CD14-positive monocyte (primary cell): ENCODE results near the gene ITGB1BP1. TPM values are rescaled to one million over a fixed set of nuclear protein-coding genes. Genes with fewer than 3 reads are reported as not detected.

Experiments used
- DNase-seq, 3 donors: peaks; one replicate each; pipeline ENCODE4 v3.0.0-alpha.2; 2011 to 2022
- H2AFZ ChIP-seq: 2 replicates; pipeline ENCODE4 v1.6.0; 2012; ENCODE audit warnings: mild to moderate bottlenecking, low read depth, low read length, inconsistent platforms; ENCODE audit not compliant: insufficient read depth, poor library complexity, severe bottlenecking
- H3K27ac ChIP-seq, 2 donors: 1 replicate in 1 of 2; 2 replicates in 1 of 2; pipeline ENCODE4 v1.5.1; 2012 to 2013; ENCODE audit warnings: low read length in 2 of 2, control low read depth in 1 of 2, inconsistent platforms in 1 of 2, low read depth in 1 of 2, mild to moderate bottlenecking in 1 of 2
- H3K27me3 ChIP-seq, 2 donors: one replicate each; pipeline versions ENCODE4 v1.6.0 to v1.6.1; 2011 to 2013; ENCODE audit warnings: low read length in 2 of 2; ENCODE audit not compliant: control insufficient read depth in 2 of 2, insufficient read depth in 2 of 2
- H3K36me3 ChIP-seq, 2 donors: replicated peaks in 1 of 2; 1 replicate in 1 of 2; 2 replicates in 1 of 2; pipeline versions ENCODE4 v1.5.1 to v1.6.1; 2012 to 2013; ENCODE audit warnings: low read length in 2 of 2, control low read depth in 1 of 2, inconsistent platforms in 1 of 2, mild to moderate bottlenecking in 1 of 2; ENCODE audit not compliant: insufficient read depth in 2 of 2, control insufficient read depth in 1 of 2
- H3K4me1 ChIP-seq, 2 donors: 1 replicate in 1 of 2; 2 replicates in 1 of 2; pipeline versions ENCODE4 v1.5.1 to v1.6.1; 2012 to 2013; ENCODE audit warnings: low read length in 2 of 2, control low read depth in 1 of 2, inconsistent platforms in 1 of 2, mild to moderate bottlenecking in 1 of 2, moderate library complexity in 1 of 2; ENCODE audit not compliant: insufficient read depth in 2 of 2, control insufficient read depth in 1 of 2
- H3K4me2 ChIP-seq: replicated peaks from 2 replicates; pipeline ENCODE3; 2012; ENCODE audit warnings: low read length, moderate library complexity, mild to moderate bottlenecking; ENCODE audit not compliant: poor library complexity, severe bottlenecking; ENCODE audit errors: extremely low read depth
- H3K4me3 ChIP-seq, 3 experiments: fragments of 200-600 bp in 1 of 3; sonication (generic) in 1 of 3; replicated peaks in 1 of 3; 1 replicate in 2 of 3; 2 replicates in 1 of 3; pipeline ENCODE4 v1.5.1; 2011 to 2013; ENCODE audit warnings: low read length in 3 of 3, mild to moderate bottlenecking in 3 of 3, control low read depth in 2 of 3, low read depth in 2 of 3, inconsistent platforms in 1 of 3, moderate library complexity in 1 of 3
- H3K79me2 ChIP-seq: 2 replicates; pipeline ENCODE4 v1.6.0; 2012; ENCODE audit warnings: mild to moderate bottlenecking, control low read depth, inconsistent platforms, low read length, moderate library complexity; ENCODE audit not compliant: insufficient read depth
- H3K9ac ChIP-seq: 2 replicates; pipeline ENCODE4 v1.6.0; 2017; ENCODE audit warnings: low read length, mild to moderate bottlenecking; ENCODE audit not compliant: insufficient read depth, poor library complexity, severe bottlenecking
- H3K9me3 ChIP-seq, 2 donors: replicated peaks in 1 of 2; 1 replicate in 1 of 2; 2 replicates in 1 of 2; pipeline versions ENCODE4 v1.5.1 to v1.6.1; 2012 to 2013; ENCODE audit warnings: low read length in 2 of 2, control low read depth in 1 of 2; ENCODE audit not compliant: control insufficient read depth in 1 of 2, insufficient read depth in 1 of 2
- H4K20me1 ChIP-seq: 2 replicates; pipeline ENCODE4 v1.6.0; 2012; ENCODE audit warnings: mild to moderate bottlenecking, low read length, control low read depth, moderate library complexity; ENCODE audit not compliant: insufficient read depth
- H3K27ac Mint-ChIP-seq, 7 donors: one replicate each; pipeline ENCODE4 v1.8.0; 2020; ENCODE audit warnings: mild to moderate bottlenecking in 7 of 7, mixed read lengths in 7 of 7, moderate library complexity in 6 of 7, inconsistent platforms in 2 of 7
- H3K27me3 Mint-ChIP-seq, 3 donors: one replicate each; pipeline ENCODE4 v1.8.0; 2021 to 2022; ENCODE audit warnings: low read depth in 3 of 3, mild to moderate bottlenecking in 3 of 3, mixed read lengths in 3 of 3, moderate library complexity in 3 of 3, inconsistent platforms in 1 of 3
- H3K36me3 Mint-ChIP-seq, 2 donors: one replicate each; pipeline ENCODE4 v1.8.0; 2020; ENCODE audit warnings: mixed read lengths in 2 of 2, inconsistent platforms in 1 of 2, mild to moderate bottlenecking in 1 of 2
- H3K4me1 Mint-ChIP-seq: one replicate; pipeline ENCODE4 v1.8.0; 2020; ENCODE audit warnings: mild to moderate bottlenecking, mixed read lengths
- H3K4me3 Mint-ChIP-seq, 2 donors: one replicate each; pipeline ENCODE4 v1.8.0; 2020; ENCODE audit warnings: mild to moderate bottlenecking in 2 of 2, mixed read lengths in 2 of 2, moderate library complexity in 1 of 2
- H3K9me3 Mint-ChIP-seq, 7 donors: one replicate each; pipeline ENCODE4 v1.8.0; 2020 to 2022; ENCODE audit warnings: mixed read lengths in 7 of 7, mild to moderate bottlenecking in 6 of 7, moderate library complexity in 6 of 7, inconsistent platforms in 2 of 7
- WGBS: methylation state at CpG from one replicate; pipeline ENCODE4 v1.1.5; 2013; ENCODE audit warnings: missing lambda C conversion rate; ENCODE audit not compliant: insufficient coverage; 5-methylcytosine and 5-hydroxymethylcytosine counted together
- intact Hi-C, 2 donors: fragments of 100-400 bp; cut with micrococcal nuclease; formaldehyde crosslinking; loops; one replicate each; pipeline versions ENCODE4 v1.15.0 to v1.15.1; 2023
- polyA plus RNA-seq, 3 donors: library from polyadenylated mRNA; depleted of rRNA in 1 of 3; unstranded in 2 of 3; stranded (reverse) in 1 of 3; fragments of 300-500 nt in 2 of 3; fragments of >200 nt in 1 of 3; fragmentation: Illumina TruSeq in 2 of 3; gene quantifications; 1 replicate in 2 of 3; 2 replicates in 1 of 3; pipeline ENCODE4 v1.2.3, GENCODE V29; 2012 to 2021
- TF ChIP-seq, protein P1 (sequence below): fragments of 200-600 bp; IDR thresholded peaks from one replicate; pipeline ENCODE4 v1.8.0; 2022; ENCODE audit warnings: antibody characterized with exemption, mild to moderate bottlenecking

Gene ITGB1BP1
- polyA plus RNA-seq, 3 donors = 38.5 to 125 (median 116) TPM

- H4K20me1 ChIP-seq = no peaks in the 10 kb centered on the region
- H3K4me3 ChIP-seq = no peak overlapping the region
- H3K9me3 ChIP-seq = no peaks in the 10 kb centered on the region
- TF ChIP-seq, protein P1, sequence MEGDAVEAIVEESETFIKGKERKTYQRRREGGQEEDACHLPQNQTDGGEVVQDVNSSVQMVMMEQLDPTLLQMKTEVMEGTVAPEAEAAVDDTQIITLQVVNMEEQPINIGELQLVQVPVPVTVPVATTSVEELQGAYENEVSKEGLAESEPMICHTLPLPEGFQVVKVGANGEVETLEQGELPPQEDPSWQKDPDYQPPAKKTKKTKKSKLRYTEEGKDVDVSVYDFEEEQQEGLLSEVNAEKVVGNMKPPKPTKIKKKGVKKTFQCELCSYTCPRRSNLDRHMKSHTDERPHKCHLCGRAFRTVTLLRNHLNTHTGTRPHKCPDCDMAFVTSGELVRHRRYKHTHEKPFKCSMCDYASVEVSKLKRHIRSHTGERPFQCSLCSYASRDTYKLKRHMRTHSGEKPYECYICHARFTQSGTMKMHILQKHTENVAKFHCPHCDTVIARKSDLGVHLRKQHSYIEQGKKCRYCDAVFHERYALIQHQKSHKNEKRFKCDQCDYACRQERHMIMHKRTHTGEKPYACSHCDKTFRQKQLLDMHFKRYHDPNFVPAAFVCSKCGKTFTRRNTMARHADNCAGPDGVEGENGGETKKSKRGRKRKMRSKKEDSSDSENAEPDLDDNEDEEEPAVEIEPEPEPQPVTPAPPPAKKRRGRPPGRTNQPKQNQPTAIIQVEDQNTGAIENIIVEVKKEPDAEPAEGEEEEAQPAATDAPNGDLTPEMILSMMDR = no peak
- H3K4me1 Mint-ChIP-seq = no peaks in the 10 kb centered on the region
- no peak overlapping the region for H2AFZ ChIP-seq
- peaks cover 0 to 2% (median 0%) of the 10 kb centered on the region in 7 donors for H3K9me3 Mint-ChIP-seq
- no peaks in the 10 kb centered on the region for H3K4me1 ChIP-seq
- no peak overlapping the region for H3K4me3 Mint-ChIP-seq
- peak overlapping the region in 1 of 7 donors; percentile 10 for H3K27ac Mint-ChIP-seq
- DNase-seq = no peak
- no peaks in the 10 kb centered on the region for H3K36me3 ChIP-seq
- H3K4me2 ChIP-seq = no peak overlapping the region
- no peak overlapping the region for H3K27ac ChIP-seq
- WGBS = 97% methylated on average over 10 of the region's 14 CpGs
- no peak overlapping the region for H3K9ac ChIP-seq
- no peaks in the 10 kb centered on the region for H3K36me3 Mint-ChIP-seq
- H3K27me3 ChIP-seq = no peaks in the 10 kb centered on the region
- peaks cover 0 to 4% (median 2%) of the 10 kb centered on the region in 3 donors for H3K27me3 Mint-ChIP-seq
- H3K79me2 ChIP-seq = no peaks in the 10 kb centered on the region
- intact Hi-C loops = no loop called here
Observed at GRCh38 chr2:9397201-9397600, 26.1 kb downstream of the ITGB1BP1 start.

DNA sequence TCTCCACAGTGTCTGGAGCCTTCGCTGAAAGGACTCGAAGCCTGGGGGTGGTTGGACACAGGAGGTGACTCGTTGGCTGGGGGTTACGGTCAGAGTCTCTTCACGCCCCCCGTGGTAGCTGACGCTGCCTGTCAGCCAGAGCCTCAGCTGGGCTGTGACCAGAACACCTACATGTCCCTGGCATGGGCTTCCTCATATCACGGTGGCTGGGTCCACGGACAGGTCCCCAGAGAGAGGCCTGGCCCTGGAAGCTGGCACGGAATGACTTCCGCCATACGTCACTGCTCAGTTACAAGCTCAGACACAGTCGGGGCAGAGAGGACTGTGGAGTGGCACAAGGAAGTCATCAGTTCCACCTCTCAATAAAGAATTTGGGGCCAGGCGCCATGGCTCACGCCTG is 28.5 kb downstream of the ITGB1BP1 start:
- Histone ChIP-seq H3K9ac (no peak overlapping the region), H3K4me1 (no peaks in the 10 kb centered on the region), H3K36me3 (no peaks in the 10 kb centered on the region), H3K79me2 (no peaks in the 10 kb centered on the region), H2AFZ (no peak overlapping the region), H3K27ac (no peak overlapping the region), H4K20me1 (no peaks in the 10 kb centered on the region), H3K4me2 (no peak overlapping the region), H3K27me3 (no peaks in the 10 kb centered on the region), H3K9me3 (no peaks in the 10 kb centered on the region), H3K4me3 (no peak overlapping the region)
- peaks cover 0 to 3% (median 0%) of the 10 kb centered on the region in 3 donors for H3K27me3 Mint-ChIP-seq
- no peak overlapping the region for H3K4me3 Mint-ChIP-seq
- WGBS = 96% methylated on average over 15 of the region's 15 CpGs
- no peak overlapping the region for H3K27ac Mint-ChIP-seq
- peaks cover 0 to 2% (median 0%) of the 10 kb centered on the region in 7 donors for H3K9me3 Mint-ChIP-seq
- DNase-seq = no peak
- TF ChIP-seq, protein P1 = no peak
- no peaks in the 10 kb centered on the region for H3K4me1 Mint-ChIP-seq
- intact Hi-C loops = no loop called here
- H3K36me3 Mint-ChIP-seq = peaks cover 0 to 3% of the 10 kb centered on the region in 2 donors
